HG03159 (cell line): ENCODE measurements around the gene BAIAP2L2.
"Not testable (repeated sequence)": the region's sequence is repeated elsewhere in the genome, so short reads cannot be mapped to it uniquely, and the experiment has no call there.

Experiments used
- ATAC-seq: cut with Tn5 transposase; IDR thresholded peaks from one replicate; pipeline ENCODE4 v1.9.1; 2021; ENCODE audit warnings: mild to moderate bottlenecking, moderate library complexity; ENCODE audit not compliant: unreplicated experiment

The BAIAP2L2 gene

DNA sequence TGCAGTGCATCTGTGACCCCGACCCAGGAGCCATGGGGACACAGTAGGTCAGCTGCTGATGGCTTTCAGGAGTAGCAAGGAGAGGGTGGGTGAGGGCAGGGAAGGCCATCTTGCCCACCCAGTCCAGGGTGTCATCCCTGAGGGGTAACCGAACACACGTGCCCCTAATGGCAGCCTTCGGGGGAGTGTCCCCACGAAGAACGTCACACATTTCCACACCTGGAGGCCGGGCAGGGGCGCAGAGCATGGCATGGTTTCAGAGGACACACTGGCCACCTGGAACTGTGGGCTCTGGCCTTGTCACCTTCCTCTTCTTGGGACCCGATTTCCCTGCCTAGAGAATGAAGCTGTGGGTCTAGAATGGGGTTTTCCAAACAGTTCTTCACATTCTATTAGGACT, 19.4 kb upstream of the BAIAP2L2 start:
- no peak for ATAC-seq

DNA sequence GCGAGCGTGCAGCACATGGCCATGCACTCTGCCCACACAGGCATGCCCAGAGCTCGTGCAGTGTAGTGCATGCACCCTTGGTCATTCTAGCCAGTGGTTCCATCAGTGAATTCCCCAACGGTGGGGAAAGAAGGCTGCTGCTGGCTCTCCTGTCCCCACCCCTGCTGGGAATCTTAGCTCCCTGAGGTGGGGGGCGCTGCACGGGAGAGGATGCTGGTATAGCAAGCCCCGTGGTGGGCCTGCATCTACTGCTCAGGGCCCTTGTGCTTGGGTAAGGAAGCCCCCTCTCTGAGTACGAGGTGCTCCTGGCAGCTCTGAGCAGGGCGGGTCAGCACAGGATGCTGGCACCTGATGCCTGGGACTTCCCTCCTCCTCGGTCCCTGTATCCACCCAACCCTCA, 18.5 kb upstream of the BAIAP2L2 start:
- ATAC-seq, result no peak

DNA sequence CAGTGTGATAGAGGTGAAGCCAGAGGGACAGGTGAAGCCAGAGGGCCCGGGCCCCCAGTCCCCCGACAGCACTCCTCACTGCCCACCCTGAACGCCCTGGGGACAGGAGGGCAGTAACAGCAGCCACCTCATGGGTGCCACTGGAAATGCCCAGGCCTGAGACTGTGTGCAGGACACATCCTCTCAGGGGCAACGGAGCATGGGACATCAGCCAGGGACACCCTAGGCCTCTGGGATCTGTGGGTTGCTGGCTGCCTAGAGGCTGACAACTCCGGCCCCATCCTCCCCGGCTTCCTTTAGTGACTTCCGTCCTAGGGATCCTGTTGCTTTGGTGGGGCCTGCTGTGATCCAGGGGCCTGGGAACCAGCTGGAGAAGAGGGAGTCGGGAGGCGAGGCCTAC, 17.4 kb upstream of the BAIAP2L2 start:
- no peak for ATAC-seq

DNA sequence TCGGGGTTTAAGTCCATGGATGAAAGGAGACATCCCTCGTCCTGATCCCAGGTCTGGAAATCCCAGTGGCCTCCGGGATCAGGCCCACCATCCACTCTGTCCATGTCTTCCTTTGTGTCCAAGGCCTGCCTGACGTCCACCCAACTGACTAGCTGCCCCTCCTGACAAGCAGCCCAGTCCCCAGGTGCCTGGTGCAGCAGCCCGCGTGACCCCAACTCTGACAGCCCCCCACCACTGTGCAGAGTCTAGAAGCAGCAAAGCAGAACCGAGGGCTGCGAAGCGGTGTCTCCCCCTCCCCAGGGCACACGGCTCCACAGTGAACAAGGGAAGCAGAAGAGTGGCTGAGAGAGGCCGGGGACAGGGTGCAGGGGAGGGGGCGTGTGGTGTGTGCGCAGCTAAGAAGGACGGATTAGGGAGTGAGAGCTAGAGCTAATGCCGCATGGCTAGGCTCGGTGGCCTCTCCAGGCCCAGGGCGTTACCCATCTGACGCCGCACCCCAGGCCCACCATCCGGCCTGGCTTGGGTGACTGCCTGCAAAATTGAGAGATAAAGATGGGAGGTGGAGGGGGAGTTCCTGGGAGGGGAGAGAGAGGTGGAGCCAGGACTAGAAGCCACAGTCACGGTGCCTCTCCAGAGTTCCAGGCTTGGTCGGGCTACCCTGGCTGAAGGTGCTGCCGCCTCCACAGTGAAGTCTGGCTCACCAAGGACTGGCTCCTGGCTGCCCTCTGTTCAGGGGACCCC, 16.6 kb upstream of the BAIAP2L2 start:
- no peak for ATAC-seq

DNA sequence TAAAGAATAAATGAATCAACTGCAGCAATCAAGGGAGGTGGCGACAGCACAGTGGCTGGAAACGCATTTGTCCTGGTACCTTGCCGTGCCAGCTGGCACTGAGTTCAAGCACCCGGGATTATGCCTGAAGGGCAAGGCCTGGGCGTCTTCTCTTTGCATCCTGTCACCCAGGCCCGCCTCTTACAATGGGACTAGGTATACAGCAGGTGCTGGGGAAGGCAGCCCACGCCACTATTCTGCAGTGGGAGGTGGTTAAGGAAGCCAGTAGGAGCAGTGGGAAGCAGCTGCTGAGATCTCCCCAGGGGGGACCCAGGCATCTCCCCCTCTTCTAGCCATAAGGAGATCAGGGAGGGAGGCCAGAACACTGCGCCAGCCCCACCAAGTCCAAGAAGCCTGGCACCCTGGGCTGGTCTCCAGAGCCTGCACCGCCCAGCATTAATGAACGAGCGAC, 15.3 kb upstream of the BAIAP2L2 start:
- no peak for ATAC-seq

DNA sequence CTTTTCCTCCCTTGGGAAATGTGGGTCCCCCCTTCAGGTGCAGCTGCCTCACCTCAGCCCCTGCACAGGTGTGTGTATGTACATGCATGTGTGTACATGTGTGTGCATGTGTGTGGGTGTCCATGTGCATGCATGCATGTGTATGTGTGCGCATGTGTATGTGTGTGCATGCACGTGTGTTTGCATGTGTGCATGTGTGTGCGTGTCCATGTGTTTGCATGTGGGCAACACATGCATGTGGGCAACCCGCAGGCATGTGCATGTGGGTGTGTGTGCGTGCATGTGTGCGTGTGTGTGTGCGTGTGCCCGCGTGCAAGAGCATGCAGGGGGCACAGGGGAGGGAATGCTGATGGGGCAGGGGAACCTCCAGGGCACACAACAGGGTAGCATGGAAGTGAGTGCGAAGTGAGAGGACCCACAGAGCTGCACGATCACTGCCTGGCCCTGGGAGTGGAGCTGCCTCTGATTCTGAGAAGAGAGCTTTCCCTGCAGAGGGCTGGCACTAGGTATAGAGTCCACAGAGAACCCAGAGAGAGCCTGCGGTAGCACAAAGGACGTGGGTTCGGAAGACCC, 14.6 kb upstream of the BAIAP2L2 start:
- ATAC-seq, result no peak

DNA sequence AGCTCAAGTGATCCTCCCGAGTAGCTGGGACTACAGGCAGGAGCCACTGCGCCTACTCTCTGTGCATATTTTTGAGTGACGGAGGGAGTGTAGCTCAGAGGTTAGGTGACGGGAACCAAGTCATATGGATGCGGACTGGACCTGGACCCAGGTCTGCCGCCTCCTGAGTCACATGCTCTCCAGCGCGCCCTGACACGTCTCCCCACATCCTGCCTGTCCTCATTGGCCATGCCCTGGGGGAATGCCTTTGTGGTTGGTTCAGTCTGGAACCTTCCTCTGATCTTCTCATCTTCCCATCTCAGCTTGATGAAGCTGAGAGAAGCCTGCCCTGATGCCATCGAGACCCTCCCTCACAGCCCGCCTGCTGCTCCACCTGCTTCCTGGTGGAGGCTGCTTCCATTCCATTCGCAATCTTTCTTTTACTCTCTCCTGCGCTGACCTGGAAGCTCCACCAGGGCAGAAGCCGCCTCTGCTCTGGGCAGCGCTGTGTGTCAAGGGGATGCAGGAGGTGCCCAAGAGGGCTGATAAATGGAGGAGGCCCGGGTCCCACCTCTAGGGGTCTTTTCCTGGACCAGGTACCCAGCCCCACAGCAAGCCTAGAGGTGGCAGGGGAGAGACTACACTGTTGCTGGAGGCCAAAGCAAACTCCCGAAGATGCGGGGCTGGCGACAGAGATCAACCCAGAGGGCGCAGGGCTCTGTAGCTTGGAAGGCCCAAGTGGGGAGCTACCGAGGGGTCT, 13.9 kb upstream of the BAIAP2L2 start:
- no peak for ATAC-seq

DNA sequence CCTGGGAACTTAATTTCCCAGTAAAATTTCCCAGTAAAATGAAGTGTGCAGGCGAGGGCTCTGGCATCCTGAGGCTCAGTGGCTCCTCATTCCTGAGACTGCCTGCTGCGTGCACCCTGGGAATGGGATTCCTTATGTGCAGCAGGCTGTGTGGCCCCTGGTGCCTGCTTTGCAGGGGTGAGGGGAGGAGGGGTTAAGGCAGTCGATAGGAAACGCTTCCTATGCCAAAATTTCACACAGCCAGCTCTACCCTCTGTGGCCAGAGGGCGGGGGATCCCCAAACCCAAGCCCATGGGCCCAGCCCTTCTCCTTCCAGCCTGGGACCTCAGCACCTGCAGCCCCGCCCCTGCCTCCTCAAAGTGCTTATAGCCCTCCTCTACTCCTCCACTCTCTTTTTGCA, 12.1 kb upstream of the BAIAP2L2 start:
- no peak for ATAC-seq

DNA sequence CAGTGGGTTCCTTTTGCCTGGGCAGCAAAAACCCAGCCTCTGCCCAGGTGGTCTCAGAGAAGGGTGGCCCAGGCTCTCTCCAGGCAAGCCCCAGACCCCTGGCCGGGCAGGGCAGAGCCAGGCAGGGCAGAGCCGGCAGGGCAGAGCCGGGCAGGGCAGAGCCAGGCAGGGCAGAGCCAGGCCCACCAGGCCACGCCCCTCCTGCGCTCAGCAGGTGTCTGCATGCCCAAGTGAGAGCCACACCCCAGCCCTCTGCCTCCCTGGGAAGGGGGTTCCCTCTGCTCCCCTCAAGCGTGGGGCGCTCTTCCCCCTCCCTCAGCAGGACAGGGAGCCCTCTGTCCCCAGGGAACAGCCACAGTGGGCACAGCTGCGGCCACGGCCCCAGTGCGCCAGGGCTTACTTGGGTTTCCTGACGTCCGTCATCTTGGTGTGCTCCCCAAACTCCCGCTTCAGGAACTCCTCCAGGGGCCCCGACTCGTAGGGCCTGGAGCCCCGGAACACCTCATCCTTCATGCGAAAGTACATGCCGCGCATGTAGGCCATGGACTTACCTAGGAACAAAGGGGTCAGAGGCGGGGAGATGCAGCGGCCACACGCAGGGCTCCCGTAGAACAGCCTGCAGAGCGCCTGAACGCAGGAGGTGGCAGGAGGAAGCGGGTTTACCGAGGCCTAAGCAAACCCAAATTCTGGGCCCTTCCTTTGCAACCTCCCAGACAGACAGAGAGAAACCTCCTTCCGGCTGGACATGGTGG, 10.1 kb upstream of the BAIAP2L2 start:
- ATAC-seq, result no peak

DNA sequence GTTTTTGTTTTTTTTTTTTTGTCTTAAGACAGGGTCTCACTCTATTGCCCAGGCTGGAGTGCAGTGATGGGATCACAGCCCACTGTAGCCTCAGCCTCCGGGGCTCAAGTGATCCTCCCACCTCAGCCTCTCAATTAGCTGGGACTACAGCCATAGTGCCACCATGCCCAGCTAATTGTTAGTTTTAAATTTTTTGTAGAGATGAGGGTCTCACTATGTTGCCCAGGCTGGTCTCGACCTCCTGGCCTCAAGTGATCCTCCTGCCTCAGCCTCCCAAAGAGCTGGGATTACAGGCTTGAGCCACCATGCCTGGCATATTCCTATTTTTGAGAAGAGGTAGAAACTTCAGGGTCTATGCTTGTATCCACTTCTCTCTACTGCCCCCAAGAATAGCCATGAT, 8.3 kb upstream of the BAIAP2L2 start:
- not testable (repeated sequence) for ATAC-seq

DNA sequence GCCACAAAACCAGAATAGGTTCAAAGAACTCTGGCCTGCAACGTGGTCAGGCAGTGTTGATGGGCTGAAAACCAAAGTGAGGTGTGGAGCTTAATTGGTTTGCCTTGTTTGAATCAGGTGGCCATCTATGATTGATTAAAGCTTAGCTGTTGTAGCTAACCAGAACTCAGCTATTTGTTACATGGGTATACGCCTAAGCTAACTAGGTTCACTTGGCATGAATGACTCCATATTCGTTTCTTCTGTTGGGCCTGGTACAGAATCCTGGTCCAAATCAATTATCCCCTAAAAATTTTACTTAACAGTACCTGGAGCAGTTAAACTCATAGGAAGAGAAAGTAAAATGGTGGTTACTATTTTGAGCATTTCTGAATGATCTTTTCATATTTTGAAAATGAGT, 7.7 kb upstream of the BAIAP2L2 start:
- ATAC-seq, result no peak

DNA sequence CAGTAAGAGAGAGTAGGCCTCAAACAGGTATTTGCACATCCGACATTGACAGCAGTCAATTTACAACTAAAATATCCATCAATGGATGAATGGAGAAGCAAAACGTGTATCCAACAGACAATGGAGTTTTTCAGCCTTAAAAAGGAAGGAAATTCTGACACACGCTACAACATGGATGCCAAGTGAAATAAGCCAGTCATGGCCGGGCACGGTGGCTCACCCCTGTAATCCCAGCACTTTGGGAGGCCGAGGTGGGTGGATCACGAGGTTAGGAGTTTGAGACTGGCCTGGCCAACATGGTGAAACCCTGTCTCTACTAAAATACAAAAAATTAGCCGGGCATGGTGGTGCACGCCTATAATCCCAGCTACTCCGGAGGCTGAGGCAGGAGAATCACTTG, 7.1 kb upstream of the BAIAP2L2 start:
- ATAC-seq, result not testable (repeated sequence)

DNA sequence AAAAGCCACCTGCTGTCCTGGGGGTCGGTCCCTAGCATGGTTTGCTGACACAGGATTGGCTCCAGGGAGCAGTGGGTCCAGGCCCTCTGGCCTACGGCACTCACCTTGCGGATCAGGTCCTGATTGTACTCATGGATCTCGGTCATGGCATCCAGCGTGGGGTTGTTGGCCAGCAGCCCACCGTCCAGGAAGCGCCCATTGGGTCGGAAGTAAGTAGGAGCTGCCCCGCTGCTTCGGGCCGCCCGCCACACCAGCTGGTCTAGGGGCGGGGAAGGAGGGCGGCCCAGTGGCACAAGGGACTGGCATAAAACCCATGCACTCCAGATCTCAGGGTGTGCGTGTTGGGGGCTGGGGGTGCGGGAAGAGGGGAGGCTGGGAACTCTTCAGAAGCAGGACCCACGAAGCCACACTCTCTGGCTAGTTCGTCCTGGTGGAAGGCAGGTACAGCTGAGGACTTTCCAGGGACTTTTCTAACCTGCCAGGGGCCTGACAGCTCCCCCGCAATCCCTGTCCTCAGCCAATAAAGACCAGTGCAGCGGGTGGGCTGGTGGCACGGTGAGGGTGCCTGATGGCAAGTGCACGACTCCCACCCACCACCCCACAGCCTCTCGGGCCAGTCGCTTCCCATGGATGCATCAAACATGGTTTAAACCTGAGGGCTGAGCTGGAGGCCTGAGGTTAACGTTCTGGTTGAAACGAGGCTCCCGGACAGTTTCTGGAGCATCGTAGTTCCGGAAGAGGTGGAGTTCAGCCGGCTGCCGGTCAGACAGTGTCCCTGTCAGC, 5.1 kb upstream of the BAIAP2L2 start:
- no peak for ATAC-seq

DNA sequence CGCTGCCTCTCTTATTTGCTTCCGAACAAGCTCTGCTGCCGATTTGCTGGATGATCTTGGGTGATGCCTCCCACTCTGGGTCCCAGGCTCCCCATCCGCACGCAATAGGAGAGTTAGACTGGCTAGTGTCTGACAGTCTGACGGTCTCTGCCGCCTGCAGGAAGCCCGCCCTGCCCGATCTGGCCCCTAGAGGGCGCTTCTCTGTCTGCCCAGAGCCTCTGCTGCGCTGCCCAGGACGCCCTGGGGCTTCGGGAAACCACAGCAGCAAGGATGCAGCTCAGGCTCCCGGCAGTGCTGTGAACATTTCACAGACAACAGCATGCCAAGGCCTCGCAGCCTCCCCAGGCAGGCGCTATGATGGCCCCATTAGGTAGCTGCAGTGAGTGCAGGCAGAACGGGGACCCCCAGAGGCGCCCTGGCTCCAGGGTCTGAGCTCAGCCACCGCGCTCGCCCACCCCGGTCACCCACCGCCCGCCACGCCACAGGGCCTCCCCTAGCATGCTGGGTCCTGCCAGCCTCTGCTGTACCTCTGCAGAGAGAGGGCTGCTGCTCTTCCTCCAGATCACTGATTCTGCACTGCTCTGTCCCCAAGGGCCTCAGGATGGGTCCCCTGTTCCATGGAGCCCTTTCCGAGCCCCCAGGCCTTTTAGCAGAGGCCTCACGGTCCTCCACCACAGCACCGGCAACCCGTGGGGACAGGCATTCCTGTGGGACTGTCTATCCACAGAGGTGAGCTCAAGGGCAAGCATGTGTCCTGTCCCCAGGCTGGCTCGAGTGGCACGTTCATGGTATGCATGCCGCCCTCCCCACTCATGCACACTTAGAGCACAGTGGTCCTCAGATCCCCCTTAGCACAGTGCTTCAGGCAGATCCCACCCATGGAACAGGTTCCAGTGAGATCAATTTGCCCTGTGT, 4.3 kb upstream of the BAIAP2L2 start:
- no peak for ATAC-seq

DNA sequence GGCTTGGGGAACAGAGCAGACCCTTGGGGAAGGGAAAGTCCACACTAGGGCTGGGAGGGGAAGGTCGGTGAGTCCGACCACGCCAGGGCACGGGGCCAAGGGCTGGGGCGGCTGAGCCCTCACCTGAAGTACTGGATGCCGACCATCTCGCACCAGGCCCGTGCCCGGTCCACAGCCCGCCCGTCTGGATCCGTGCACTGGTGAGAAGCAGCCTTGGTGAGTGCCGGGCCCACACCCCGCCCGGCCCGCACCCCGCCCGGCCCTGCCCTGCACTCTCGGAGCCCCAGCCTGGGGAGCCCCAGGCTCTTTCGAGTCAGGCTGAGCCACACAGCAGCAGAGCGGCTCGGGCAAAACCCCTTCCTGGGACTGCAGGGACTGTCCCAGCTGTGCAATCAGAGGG, 1.9 kb upstream of the BAIAP2L2 start:
- ATAC-seq, result no peak

DNA sequence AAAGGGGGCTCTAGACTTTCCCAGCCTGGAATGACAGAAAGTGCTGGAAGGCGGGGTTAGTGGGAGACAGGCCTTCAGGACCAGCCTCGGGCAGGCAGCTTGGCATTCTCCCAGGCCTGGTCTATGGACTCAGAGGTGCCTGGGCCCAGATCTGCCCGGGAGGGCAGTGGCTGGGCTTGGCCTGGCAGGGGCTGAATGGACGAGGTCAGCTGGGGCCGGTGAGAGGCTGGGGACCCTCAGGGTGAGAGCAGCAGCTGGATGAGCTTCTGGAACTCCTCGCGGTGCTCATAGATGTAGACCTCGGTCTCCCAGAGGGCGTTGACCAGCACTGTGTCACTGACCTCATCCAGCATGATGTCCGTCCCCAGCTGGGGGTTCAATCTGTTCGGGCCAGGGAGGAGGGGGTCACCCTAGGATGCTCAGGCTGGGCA, 1.5 kb upstream of the BAIAP2L2 start:
- no peak for ATAC-seq

DNA sequence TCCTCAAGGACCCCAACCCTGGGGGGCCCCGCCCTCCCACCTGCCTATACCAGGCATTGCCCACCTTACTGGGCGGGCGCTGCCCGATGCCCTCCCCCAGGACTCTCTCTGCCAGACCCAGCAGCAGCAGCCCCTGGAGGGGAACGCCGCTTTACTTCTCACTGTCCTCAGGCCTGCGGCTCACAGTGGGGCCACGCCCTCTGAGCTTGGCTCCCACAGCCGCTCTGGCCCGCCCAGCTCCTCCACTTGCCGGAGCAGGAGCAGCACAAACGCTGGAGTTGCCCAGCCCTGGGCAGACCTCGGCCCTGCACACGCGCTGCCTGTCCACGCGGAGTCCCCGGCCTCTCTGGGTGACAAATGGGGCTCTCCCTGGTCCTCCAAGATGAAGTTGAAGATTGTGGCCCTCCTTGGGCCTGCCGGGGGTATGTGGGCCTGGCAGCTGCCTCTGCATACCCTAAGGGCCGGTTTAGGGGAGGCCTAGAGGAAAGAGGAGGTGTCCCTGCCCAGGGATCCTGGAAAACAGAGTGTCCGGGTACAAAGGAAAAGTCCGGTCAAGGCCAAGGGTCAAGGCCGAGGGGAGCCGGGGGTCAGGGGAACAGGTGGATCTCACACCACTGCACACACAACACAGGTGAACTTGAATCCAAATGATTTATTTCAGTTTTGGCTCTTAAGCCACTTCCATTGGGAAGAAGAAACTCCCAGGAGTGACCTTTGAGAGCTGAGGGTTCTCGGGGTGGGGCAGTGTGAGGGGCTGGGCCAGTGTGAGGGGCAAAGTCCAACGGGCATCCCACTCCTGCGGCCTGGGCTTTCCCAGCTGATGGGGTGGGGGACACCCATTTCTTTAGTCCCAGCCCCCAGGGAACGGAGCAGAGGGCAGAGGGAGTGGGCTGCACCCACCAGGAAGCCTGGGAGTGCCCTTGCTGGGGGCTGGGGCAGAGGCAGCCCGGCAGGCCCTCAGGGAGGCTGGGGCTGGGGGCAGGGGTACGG, 674 bp upstream of the BAIAP2L2 start:
- no peak for ATAC-seq

DNA sequence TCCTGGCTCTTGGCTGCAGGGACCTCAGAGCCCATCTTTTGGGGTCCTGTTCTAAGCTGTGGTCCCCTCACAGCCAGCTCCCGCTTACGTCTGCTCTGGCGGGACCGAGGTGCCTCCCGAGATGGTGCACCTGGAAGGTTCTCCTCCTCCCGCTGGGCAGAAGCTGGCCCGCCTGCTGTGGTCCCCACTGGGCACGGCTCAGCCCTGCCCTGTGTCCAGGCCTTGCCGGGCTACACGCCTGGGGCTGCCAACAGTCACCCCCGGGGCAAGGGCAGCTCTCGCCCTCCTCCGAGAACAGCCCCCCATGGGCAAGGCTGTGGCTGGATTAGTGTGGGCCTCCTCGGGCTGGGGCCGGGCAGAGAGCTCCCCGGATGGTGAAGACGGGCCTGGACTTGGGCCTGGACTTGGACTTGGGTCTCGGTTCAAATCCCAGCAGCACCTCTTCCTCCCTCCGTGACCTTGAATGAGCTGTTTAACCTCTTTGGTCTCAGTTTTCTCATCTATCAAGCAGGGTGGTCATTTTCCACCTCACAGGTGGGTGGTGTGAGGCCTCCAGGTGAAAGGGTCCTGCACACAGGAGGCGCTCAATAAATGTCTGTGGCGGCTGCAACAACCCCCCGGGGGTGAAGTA, 998 bp downstream of the BAIAP2L2 start:
- ATAC-seq, result no peak
